CD14-positive monocyte (primary cell): Measurements from ENCODE around the gene DERL2. TPM values are rescaled to one million over a fixed set of nuclear protein-coding genes. Genes with fewer than 3 reads are reported as not detected.

ENCODE experiments used
- DNase-seq, 3 donors: peaks; one replicate each; pipeline ENCODE4 v3.0.0-alpha.2; 2011 to 2022
- H2AFZ ChIP-seq: 2 replicates; pipeline ENCODE4 v1.6.0; 2012; ENCODE audit warnings: mild to moderate bottlenecking, low read depth, low read length, inconsistent platforms; ENCODE audit not compliant: insufficient read depth, poor library complexity, severe bottlenecking
- H3K27ac ChIP-seq, 2 donors: 1 replicate in 1 of 2; 2 replicates in 1 of 2; pipeline ENCODE4 v1.5.1; 2012 to 2013; ENCODE audit warnings: low read length in 2 of 2, control low read depth in 1 of 2, inconsistent platforms in 1 of 2, low read depth in 1 of 2, mild to moderate bottlenecking in 1 of 2
- H3K27me3 ChIP-seq, 2 donors: one replicate each; pipeline versions ENCODE4 v1.6.0 to v1.6.1; 2011 to 2013; ENCODE audit warnings: low read length in 2 of 2; ENCODE audit not compliant: control insufficient read depth in 2 of 2, insufficient read depth in 2 of 2
- H3K36me3 ChIP-seq, 2 donors: replicated peaks in 1 of 2; 1 replicate in 1 of 2; 2 replicates in 1 of 2; pipeline versions ENCODE4 v1.5.1 to v1.6.1; 2012 to 2013; ENCODE audit warnings: low read length in 2 of 2, control low read depth in 1 of 2, inconsistent platforms in 1 of 2, mild to moderate bottlenecking in 1 of 2; ENCODE audit not compliant: insufficient read depth in 2 of 2, control insufficient read depth in 1 of 2
- H3K4me1 ChIP-seq, 2 donors: 1 replicate in 1 of 2; 2 replicates in 1 of 2; pipeline versions ENCODE4 v1.5.1 to v1.6.1; 2012 to 2013; ENCODE audit warnings: low read length in 2 of 2, control low read depth in 1 of 2, inconsistent platforms in 1 of 2, mild to moderate bottlenecking in 1 of 2, moderate library complexity in 1 of 2; ENCODE audit not compliant: insufficient read depth in 2 of 2, control insufficient read depth in 1 of 2
- H3K4me2 ChIP-seq: replicated peaks from 2 replicates; pipeline ENCODE3; 2012; ENCODE audit warnings: low read length, moderate library complexity, mild to moderate bottlenecking; ENCODE audit not compliant: poor library complexity, severe bottlenecking; ENCODE audit errors: extremely low read depth
- H3K4me3 ChIP-seq, 3 experiments: fragments of 200-600 bp in 1 of 3; sonication (generic) in 1 of 3; replicated peaks in 1 of 3; 1 replicate in 2 of 3; 2 replicates in 1 of 3; pipeline ENCODE4 v1.5.1; 2011 to 2013; ENCODE audit warnings: low read length in 3 of 3, mild to moderate bottlenecking in 3 of 3, control low read depth in 2 of 3, low read depth in 2 of 3, inconsistent platforms in 1 of 3, moderate library complexity in 1 of 3
- H3K79me2 ChIP-seq: 2 replicates; pipeline ENCODE4 v1.6.0; 2012; ENCODE audit warnings: mild to moderate bottlenecking, control low read depth, inconsistent platforms, low read length, moderate library complexity; ENCODE audit not compliant: insufficient read depth
- H3K9ac ChIP-seq: 2 replicates; pipeline ENCODE4 v1.6.0; 2017; ENCODE audit warnings: low read length, mild to moderate bottlenecking; ENCODE audit not compliant: insufficient read depth, poor library complexity, severe bottlenecking
- H3K9me3 ChIP-seq, 2 donors: replicated peaks in 1 of 2; 1 replicate in 1 of 2; 2 replicates in 1 of 2; pipeline versions ENCODE4 v1.5.1 to v1.6.1; 2012 to 2013; ENCODE audit warnings: low read length in 2 of 2, control low read depth in 1 of 2; ENCODE audit not compliant: control insufficient read depth in 1 of 2, insufficient read depth in 1 of 2
- H4K20me1 ChIP-seq: 2 replicates; pipeline ENCODE4 v1.6.0; 2012; ENCODE audit warnings: mild to moderate bottlenecking, low read length, control low read depth, moderate library complexity; ENCODE audit not compliant: insufficient read depth
- H3K27ac Mint-ChIP-seq, 7 donors: one replicate each; pipeline ENCODE4 v1.8.0; 2020; ENCODE audit warnings: mild to moderate bottlenecking in 7 of 7, mixed read lengths in 7 of 7, moderate library complexity in 6 of 7, inconsistent platforms in 2 of 7
- H3K27me3 Mint-ChIP-seq, 3 donors: one replicate each; pipeline ENCODE4 v1.8.0; 2021 to 2022; ENCODE audit warnings: low read depth in 3 of 3, mild to moderate bottlenecking in 3 of 3, mixed read lengths in 3 of 3, moderate library complexity in 3 of 3, inconsistent platforms in 1 of 3
- H3K36me3 Mint-ChIP-seq, 2 donors: one replicate each; pipeline ENCODE4 v1.8.0; 2020; ENCODE audit warnings: mixed read lengths in 2 of 2, inconsistent platforms in 1 of 2, mild to moderate bottlenecking in 1 of 2
- H3K4me1 Mint-ChIP-seq: one replicate; pipeline ENCODE4 v1.8.0; 2020; ENCODE audit warnings: mild to moderate bottlenecking, mixed read lengths
- H3K4me3 Mint-ChIP-seq, 2 donors: one replicate each; pipeline ENCODE4 v1.8.0; 2020; ENCODE audit warnings: mild to moderate bottlenecking in 2 of 2, mixed read lengths in 2 of 2, moderate library complexity in 1 of 2
- H3K9me3 Mint-ChIP-seq, 7 donors: one replicate each; pipeline ENCODE4 v1.8.0; 2020 to 2022; ENCODE audit warnings: mixed read lengths in 7 of 7, mild to moderate bottlenecking in 6 of 7, moderate library complexity in 6 of 7, inconsistent platforms in 2 of 7
- WGBS: methylation state at CpG from one replicate; pipeline ENCODE4 v1.1.5; 2013; ENCODE audit warnings: missing lambda C conversion rate; ENCODE audit not compliant: insufficient coverage; 5-methylcytosine and 5-hydroxymethylcytosine counted together
- intact Hi-C, 2 donors: fragments of 100-400 bp; cut with micrococcal nuclease; formaldehyde crosslinking; loops; one replicate each; pipeline versions ENCODE4 v1.15.0 to v1.15.1; 2023
- polyA plus RNA-seq, 3 donors: library from polyadenylated mRNA; depleted of rRNA in 1 of 3; unstranded in 2 of 3; stranded (reverse) in 1 of 3; fragments of 300-500 nt in 2 of 3; fragments of >200 nt in 1 of 3; fragmentation: Illumina TruSeq in 2 of 3; gene quantifications; 1 replicate in 2 of 3; 2 replicates in 1 of 3; pipeline ENCODE4 v1.2.3, GENCODE V29; 2012 to 2021
- TF ChIP-seq, protein P1 (sequence below): fragments of 200-600 bp; IDR thresholded peaks from one replicate; pipeline ENCODE4 v1.8.0; 2022; ENCODE audit warnings: antibody characterized with exemption, mild to moderate bottlenecking

The DERL2 gene
- polyA plus RNA-seq, 3 donors = 30.6 to 84.9 (median 81.6) TPM

DNA sequence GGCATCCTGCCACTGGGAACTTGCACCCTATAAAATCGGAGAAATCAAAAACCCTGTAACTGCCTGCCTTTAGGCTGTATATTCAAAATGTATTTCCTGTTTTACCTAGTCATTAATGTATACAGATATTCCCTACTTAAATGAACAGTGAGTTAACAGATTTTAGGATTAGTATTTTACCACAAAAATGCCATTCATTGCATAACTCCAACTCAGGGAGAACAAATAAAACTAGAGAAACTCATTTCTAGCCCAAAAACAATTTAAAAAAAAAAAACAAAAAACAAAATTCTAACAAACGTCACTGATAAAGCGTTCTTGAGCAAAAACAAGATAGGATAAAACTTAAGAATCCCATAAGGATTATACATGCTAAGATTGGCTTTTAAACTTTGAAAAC is 13.5 kb downstream of the DERL2 start:
- H3K9ac ChIP-seq = no peak overlapping the region
- peaks cover 44 to 61% of the 10 kb centered on the region in 2 donors for H3K36me3 ChIP-seq
- no peak overlapping the region for H3K4me2 ChIP-seq
- no peak overlapping the region for H2AFZ ChIP-seq
- peaks cover 14% of the 10 kb centered on the region for H3K4me1 Mint-ChIP-seq
- H3K4me3 ChIP-seq = no peak overlapping the region
- no peak for DNase-seq
- H3K27me3 ChIP-seq = no peaks in the 10 kb centered on the region
- H3K36me3 Mint-ChIP-seq = peaks cover 35 to 45% of the 10 kb centered on the region in 2 donors
- H3K9me3 ChIP-seq = no peaks in the 10 kb centered on the region
- H4K20me1 ChIP-seq = peaks cover 12% of the 10 kb centered on the region
- H3K79me2 ChIP-seq = peaks cover 17% of the 10 kb centered on the region
- TF ChIP-seq, protein P1, sequence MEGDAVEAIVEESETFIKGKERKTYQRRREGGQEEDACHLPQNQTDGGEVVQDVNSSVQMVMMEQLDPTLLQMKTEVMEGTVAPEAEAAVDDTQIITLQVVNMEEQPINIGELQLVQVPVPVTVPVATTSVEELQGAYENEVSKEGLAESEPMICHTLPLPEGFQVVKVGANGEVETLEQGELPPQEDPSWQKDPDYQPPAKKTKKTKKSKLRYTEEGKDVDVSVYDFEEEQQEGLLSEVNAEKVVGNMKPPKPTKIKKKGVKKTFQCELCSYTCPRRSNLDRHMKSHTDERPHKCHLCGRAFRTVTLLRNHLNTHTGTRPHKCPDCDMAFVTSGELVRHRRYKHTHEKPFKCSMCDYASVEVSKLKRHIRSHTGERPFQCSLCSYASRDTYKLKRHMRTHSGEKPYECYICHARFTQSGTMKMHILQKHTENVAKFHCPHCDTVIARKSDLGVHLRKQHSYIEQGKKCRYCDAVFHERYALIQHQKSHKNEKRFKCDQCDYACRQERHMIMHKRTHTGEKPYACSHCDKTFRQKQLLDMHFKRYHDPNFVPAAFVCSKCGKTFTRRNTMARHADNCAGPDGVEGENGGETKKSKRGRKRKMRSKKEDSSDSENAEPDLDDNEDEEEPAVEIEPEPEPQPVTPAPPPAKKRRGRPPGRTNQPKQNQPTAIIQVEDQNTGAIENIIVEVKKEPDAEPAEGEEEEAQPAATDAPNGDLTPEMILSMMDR = no peak
- H3K27me3 Mint-ChIP-seq = no peaks in the 10 kb centered on the region
- intact Hi-C loops = no loop called here
- WGBS = no CpG with 5 or more reads among the region's 3 CpGs
- peaks cover 0 to 3% (median 0%) of the 10 kb centered on the region in 7 donors for H3K9me3 Mint-ChIP-seq
- no peak overlapping the region for H3K27ac ChIP-seq
- no peak overlapping the region for H3K27ac Mint-ChIP-seq
- peaks cover 13 to 15% of the 10 kb centered on the region in 2 donors for H3K4me1 ChIP-seq
- H3K4me3 Mint-ChIP-seq = no peak overlapping the region

DNA sequence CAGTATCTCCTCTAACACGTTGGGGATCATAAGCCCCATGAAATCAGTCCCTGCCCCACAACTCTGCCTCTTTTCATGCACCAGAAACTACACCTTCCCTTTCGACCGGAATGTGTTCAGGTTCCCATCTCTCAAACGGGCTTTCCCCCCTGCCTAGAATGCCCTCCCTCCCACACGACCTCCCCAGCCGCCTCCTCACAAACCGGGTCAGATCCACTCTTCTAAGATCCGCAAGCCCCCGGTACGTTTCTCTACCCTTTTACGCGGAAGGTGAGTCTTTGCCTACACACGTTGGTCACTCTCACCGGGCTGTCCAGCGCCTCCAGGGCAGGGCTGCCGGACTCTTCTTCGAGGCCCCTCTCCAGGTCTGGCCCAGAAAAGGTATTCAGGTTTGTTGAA is 17.9 kb downstream of the DERL2 start:
- Mint-ChIP-seq H3K27ac (peak overlapping the region; percentile 1 to 79 (median 53)), H3K9me3 (peaks cover 0 to 3% (median 0%) of the 10 kb centered on the region in 7 donors), H3K4me1 (peaks cover 45% of the 10 kb centered on the region), H3K27me3 (no peaks in the 10 kb centered on the region), H3K4me3 (peak overlapping the region; percentile 91 to 95), H3K36me3 (peaks cover 13 to 20% of the 10 kb centered on the region in 2 donors)
- Histone ChIP-seq H3K4me3 (peak overlapping the region; percentile 67 to 94 (median 85)), H3K79me2 (peaks cover 53% of the 10 kb centered on the region), H4K20me1 (peaks cover 4% of the 10 kb centered on the region), H3K27ac (peak overlapping the region in 1 of 2 donors; percentile 60), H2AFZ (peak overlapping the region; percentile 91), H3K36me3 (peaks cover 8 to 18% of the 10 kb centered on the region in 2 donors), H3K4me1 (peaks cover 27 to 30% of the 10 kb centered on the region in 2 donors), H3K9ac (peak overlapping the region; percentile 66), H3K27me3 (no peaks in the 10 kb centered on the region), H3K9me3 (no peaks in the 10 kb centered on the region), H3K4me2 (peak overlapping the region; percentile 95)
- intact Hi-C loops = no loop called here
- TF ChIP-seq, protein P1 = no peak
- no peak for DNase-seq
- WGBS = under 1% methylated on average over 17 of the region's 17 CpGs
